SK-N-SH treated with all-trans-retinoic acid at 6 μM for 48 hours (cell line): Measurements from ENCODE around the gene STUM.

ENCODE experiments used
- ATAC-seq: fragments of 200-7000 bp; cut with Tn5 transposase; 3 replicates; pipeline ENCODE4 v1.9.1; 2020; ENCODE audit warnings: mild to moderate bottlenecking, moderate library complexity
- ARNTL ChIP-seq: fragments of 450-650 bp; formaldehyde crosslinking; IDR thresholded peaks from 2 replicates; pipeline ENCODE4 v1.5.0; 2020; ENCODE audit warnings: low read depth, mild to moderate bottlenecking, moderate library complexity, borderline replicate concordance
- BACH2 ChIP-seq: fragments of 250-450 bp; sonication (Bioruptor Pico); IDR thresholded peaks from 2 replicates; pipeline ENCODE4 v1.9.0; 2021; ENCODE audit warnings: mild to moderate bottlenecking, borderline replicate concordance
- CREB5 ChIP-seq: fragments of 250-450 bp; sonication (Bioruptor Pico); IDR thresholded peaks from 2 replicates; pipeline ENCODE4 v1.5.1; 2020; ENCODE audit warnings: low read depth, mild to moderate bottlenecking, moderate library complexity
- CSDC2 ChIP-seq: fragments of 250-450 bp; sonication (Bioruptor Pico); IDR thresholded peaks from 2 replicates; pipeline ENCODE4 v1.5.0; 2020; ENCODE audit warnings: mild to moderate bottlenecking, moderate library complexity
- ESRRG ChIP-seq: fragments of 250-450 bp; sonication (Bioruptor Pico); IDR thresholded peaks from 2 replicates; pipeline ENCODE4 v1.6.1; 2021; ENCODE audit warnings: mild to moderate bottlenecking
- GLIS3 ChIP-seq: fragments of 250-450 bp; sonication (Bioruptor Pico); IDR thresholded peaks from 2 replicates; pipeline ENCODE4 v1.5.0; 2020; ENCODE audit warnings: mild to moderate bottlenecking, moderate library complexity
- ISL1 ChIP-seq: fragments of 250-450 bp; sonication (Bioruptor Pico); IDR thresholded peaks from 2 replicates; pipeline ENCODE4 v2.1.2; 2022; ENCODE audit warnings: mild to moderate bottlenecking, moderate library complexity
- OSR1 ChIP-seq: fragments of 250-450 bp; sonication (Bioruptor Pico); IDR thresholded peaks from 2 replicates; pipeline ENCODE4 v1.8.0; 2022; ENCODE audit warnings: moderate library complexity, mild to moderate bottlenecking, inconsistent platforms
- PATZ1 ChIP-seq: fragments of 250-450 bp; sonication (Bioruptor Pico); IDR thresholded peaks from 2 replicates; pipeline ENCODE4 v1.8.0; 2020; ENCODE audit warnings: mild to moderate bottlenecking, moderate library complexity, borderline replicate concordance
- PPARA ChIP-seq: fragments of 250-450 bp; sonication (Bioruptor Pico); IDR thresholded peaks from 2 replicates; pipeline ENCODE4 v1.5.0; 2020; ENCODE audit warnings: mild to moderate bottlenecking, borderline replicate concordance
- RARB ChIP-seq: fragments of 250-450 bp; sonication (Bioruptor Pico); IDR thresholded peaks from 2 replicates; pipeline ENCODE4 v1.8.0; 2021; ENCODE audit warnings: mild to moderate bottlenecking, moderate library complexity
- SNAI2 ChIP-seq: fragments of 250-450 bp; sonication (Bioruptor Pico); IDR thresholded peaks from 2 replicates; pipeline ENCODE4 v1.5.0; 2020; ENCODE audit warnings: mild to moderate bottlenecking, moderate library complexity
- TCF4 ChIP-seq: fragments of 250-450 bp; sonication (Bioruptor Pico); IDR thresholded peaks from 2 replicates; pipeline ENCODE4 v1.8.0; 2021; ENCODE audit warnings: mild to moderate bottlenecking, moderate library complexity, borderline replicate concordance
- TOX ChIP-seq: fragments of 250-450 bp; sonication (Bioruptor Pico); IDR thresholded peaks from 2 replicates; pipeline ENCODE4 v1.8.0; 2021; ENCODE audit warnings: mild to moderate bottlenecking, moderate library complexity, borderline replicate concordance
- ZFP3 ChIP-seq: fragments of 250-450 bp; sonication (Bioruptor Pico); IDR thresholded peaks from 2 replicates; pipeline ENCODE4 v1.5.0; 2020; ENCODE audit warnings: mild to moderate bottlenecking, moderate library complexity
- ZFP30 ChIP-seq: fragments of 450-650 bp; formaldehyde crosslinking; IDR thresholded peaks from 2 replicates; pipeline ENCODE4 v1.5.0; 2022; ENCODE audit warnings: mild to moderate bottlenecking, moderate library complexity
- ZNF565 ChIP-seq: fragments of 450-650 bp; formaldehyde crosslinking; conservative IDR thresholded peaks from 2 replicates; pipeline ENCODE4 v1.5.0; 2020; ENCODE audit warnings: low read depth, mild to moderate bottlenecking, moderate library complexity
- ZNF70 ChIP-seq: fragments of 450-650 bp; formaldehyde crosslinking; IDR thresholded peaks from 2 replicates; pipeline ENCODE4 v1.5.0; 2020; ENCODE audit warnings: mild to moderate bottlenecking, moderate library complexity
- ZNF8 ChIP-seq: fragments of 450-650 bp; formaldehyde crosslinking; IDR thresholded peaks from 2 replicates; pipeline ENCODE4 v1.5.0; 2020; ENCODE audit warnings: mild to moderate bottlenecking, moderate library complexity
- TF ChIP-seq, protein P1 (sequence below): fragments of 250-450 bp; sonication (Bioruptor Pico); IDR thresholded peaks from 2 replicates; pipeline ENCODE4 v1.5.1; 2021; ENCODE audit warnings: mild to moderate bottlenecking, moderate library complexity
- TF ChIP-seq, protein P2 (sequence below): fragments of 250-450 bp; sonication (Bioruptor Pico); IDR thresholded peaks from 2 replicates; pipeline ENCODE4 v1.8.0; 2021; ENCODE audit warnings: low read depth, mild to moderate bottlenecking, moderate library complexity, borderline replicate concordance

The STUM gene

DNA sequence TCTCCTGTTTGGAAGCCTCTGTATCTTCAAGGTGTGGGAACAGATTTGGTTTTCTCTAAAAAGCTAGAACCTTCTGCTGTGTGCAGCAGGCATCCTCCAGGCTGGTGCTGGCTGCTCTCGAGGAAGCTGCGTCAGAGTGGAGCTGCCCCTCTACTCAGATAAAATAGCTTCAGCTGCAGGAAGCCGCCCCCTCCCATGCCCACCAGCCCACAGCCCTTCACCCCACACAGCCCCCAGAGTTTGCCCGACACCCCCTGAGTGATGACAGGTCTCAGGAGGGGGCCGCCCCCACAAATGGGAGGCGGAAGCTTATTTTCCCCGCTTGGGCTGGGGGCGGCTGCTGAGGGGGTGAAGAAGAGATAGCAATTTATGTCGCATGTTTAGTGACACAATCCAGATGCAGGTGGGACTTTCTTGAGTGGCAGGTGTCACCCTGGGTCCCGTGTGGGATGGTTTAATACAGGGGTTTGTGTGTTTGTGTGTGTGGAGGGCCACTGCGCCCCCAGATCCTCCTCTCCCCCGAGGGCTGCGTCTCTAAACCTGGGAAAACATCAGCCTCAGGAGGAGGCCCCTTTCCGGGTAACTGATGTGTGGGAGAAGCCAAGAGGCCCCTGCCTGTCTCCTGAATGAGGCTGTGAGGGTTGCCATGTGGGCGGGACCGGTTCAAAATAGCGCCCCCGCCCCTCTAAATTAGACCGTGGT, 55.4 kb downstream of the STUM start (continued):
- TF ChIP-seq, protein P1, sequence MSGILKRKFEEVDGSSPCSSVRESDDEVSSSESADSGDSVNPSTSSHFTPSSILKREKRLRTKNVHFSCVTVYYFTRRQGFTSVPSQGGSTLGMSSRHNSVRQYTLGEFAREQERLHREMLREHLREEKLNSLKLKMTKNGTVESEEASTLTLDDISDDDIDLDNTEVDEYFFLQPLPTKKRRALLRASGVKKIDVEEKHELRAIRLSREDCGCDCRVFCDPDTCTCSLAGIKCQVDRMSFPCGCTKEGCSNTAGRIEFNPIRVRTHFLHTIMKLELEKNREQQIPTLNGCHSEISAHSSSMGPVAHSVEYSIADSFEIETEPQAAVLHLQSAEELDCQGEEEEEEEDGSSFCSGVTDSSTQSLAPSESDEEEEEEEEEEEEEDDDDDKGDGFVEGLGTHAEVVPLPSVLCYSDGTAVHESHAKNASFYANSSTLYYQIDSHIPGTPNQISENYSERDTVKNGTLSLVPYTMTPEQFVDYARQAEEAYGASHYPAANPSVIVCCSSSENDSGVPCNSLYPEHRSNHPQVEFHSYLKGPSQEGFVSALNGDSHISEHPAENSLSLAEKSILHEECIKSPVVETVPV (CRISPR knock-in tag) = no peak
- no peak for TF ChIP-seq OSR1 (CRISPR knock-in tag)
- TF ChIP-seq, all 23 proteins: peak for 0

DNA sequence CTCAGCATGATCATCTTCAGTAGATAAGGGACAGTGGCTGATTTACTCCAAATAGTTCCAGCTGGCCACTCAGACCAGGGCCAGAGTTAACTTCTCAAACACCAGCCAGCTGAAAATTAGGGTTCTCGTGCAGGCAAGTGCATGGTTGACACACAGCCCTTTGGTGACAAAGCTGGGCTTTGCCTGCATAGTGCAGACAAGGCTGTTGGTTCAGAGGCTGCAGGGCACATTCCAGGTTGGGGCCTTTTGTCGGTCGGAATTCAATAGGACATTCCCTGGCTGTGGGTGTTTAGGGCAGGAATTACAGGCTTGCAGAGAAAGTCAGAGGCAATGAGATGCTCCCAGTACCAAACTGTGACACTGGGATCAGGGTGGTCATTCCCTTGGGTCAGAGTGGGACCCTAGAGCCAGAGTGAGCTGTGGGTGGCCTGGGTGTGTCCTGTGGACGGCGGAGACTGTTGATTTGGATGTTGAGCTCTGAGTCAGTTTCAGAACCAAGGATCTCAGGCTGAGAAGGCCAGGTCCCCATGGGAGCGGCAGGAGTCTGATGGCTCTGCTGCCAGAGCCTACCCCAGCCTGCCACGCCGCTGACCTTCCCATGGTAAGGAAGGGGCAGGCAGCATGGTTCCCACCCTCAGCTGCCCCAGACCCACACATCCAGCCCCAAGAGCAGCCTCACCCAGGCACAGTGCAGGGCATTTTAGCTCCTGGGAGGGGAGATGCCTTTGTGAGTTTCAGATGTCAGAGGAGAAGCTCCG, 56.2 kb downstream of the STUM start:
- TF ChIP-seq PATZ1 (CRISPR knock-in tag) (no peak), ZNF565 (no peak), ZFP30 (no peak), GLIS3 (CRISPR knock-in tag) (no peak), ZFP3 (CRISPR knock-in tag) (no peak), CSDC2 (CRISPR knock-in tag) (no peak), TOX (no peak), ZNF8 (CRISPR knock-in tag) (no peak), PPARA (CRISPR knock-in tag) (no peak), SNAI2 (CRISPR knock-in tag) (no peak), RARB (no peak), TCF4 (CRISPR knock-in tag) (no peak), ARNTL (CRISPR knock-in tag) (no peak), ZNF70 (no peak), ESRRG (no peak), OSR1 (CRISPR knock-in tag) (no peak)
- TF ChIP-seq, protein P2, sequence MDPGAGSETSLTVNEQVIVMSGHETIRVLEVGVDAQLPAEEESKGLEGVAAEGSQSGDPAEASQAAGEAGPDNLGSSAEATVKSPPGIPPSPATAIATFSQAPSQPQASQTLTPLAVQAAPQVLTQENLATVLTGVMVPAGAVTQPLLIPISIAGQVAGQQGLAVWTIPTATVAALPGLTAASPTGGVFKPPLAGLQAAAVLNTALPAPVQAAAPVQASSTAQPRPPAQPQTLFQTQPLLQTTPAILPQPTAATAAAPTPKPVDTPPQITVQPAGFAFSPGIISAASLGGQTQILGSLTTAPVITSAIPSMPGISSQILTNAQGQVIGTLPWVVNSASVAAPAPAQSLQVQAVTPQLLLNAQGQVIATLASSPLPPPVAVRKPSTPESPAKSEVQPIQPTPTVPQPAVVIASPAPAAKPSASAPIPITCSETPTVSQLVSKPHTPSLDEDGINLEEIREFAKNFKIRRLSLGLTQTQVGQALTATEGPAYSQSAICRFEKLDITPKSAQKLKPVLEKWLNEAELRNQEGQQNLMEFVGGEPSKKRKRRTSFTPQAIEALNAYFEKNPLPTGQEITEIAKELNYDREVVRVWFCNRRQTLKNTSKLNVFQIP (CRISPR knock-in tag) = no peak
- TF ChIP-seq, protein P1 (CRISPR knock-in tag) = no peak
- ATAC-seq = no peak

DNA sequence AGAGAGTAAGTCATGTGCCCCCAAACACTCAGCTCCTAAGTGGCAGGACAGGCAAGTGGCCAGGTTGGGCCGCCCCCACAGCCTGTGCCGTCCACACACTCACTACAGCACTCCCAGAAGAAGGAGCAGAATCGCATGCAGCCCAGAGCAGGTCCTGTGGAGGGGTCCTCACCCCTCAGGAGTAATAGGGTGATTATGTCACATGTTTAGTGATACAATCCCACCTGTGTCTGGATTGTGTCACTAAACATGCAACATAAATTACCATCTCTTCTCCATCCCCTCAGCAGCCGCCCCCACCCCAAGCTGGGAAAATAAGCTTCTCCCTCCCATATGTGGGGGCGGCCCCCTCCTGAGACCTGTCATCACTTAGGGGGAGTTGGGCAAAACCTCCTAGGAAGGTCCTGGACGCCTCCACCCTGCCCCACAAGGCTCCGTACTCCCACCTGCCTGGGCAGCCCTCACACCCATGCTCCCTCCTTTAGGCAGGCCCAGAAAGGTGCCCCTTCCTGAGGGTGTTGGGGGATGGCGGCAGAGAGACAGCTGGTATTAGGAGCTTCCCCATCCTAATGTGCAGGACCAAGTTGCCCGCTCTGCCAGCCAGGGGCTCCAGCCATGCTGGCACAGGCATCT, 56.9 kb downstream of the STUM start:
- TF ChIP-seq BACH2 (no peak), RARB (no peak), ESRRG (no peak), PPARA (CRISPR knock-in tag) (no peak), TCF4 (CRISPR knock-in tag) (no peak), ISL1 (CRISPR knock-in tag) (no peak), CSDC2 (CRISPR knock-in tag) (no peak), CREB5 (CRISPR knock-in tag) (no peak)
- TF ChIP-seq, all 23 proteins: peak for 0
- no peak for ATAC-seq
